Measurements from ENCODE around the gene RXRG. TPM values are rescaled to one million over a fixed set of nuclear protein-coding genes. Genes with fewer than 3 reads are reported as not detected.

RXRG gene
- total RNA-seq, 1 experiment from 2014 or later = not detected

DNA sequence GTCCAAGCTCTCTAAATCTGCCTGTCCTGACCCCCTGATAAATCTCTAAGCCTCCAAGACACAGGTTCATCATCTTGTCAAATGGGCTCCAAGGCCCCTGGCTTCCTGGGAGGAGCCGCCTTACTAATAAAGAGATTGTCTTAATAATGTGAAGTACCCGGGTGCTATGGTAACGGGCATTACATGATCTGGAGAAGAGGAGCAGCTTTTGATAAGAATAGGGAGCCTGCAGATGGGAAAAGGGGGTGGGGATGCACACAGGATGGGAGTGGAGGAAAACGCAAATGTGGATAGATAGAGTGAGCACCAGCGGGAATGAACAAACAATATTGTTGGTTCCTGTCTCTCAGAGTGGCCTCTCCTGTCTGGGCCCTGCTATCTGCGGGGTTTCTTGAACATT, 11.9 kb upstream of the RXRG start:
- no peak overlapping the region for H3K9ac ChIP-seq (ENCODE audit: extremely low read depth, insufficient read length, low read length)
- TF ChIP-seq, protein P1, sequence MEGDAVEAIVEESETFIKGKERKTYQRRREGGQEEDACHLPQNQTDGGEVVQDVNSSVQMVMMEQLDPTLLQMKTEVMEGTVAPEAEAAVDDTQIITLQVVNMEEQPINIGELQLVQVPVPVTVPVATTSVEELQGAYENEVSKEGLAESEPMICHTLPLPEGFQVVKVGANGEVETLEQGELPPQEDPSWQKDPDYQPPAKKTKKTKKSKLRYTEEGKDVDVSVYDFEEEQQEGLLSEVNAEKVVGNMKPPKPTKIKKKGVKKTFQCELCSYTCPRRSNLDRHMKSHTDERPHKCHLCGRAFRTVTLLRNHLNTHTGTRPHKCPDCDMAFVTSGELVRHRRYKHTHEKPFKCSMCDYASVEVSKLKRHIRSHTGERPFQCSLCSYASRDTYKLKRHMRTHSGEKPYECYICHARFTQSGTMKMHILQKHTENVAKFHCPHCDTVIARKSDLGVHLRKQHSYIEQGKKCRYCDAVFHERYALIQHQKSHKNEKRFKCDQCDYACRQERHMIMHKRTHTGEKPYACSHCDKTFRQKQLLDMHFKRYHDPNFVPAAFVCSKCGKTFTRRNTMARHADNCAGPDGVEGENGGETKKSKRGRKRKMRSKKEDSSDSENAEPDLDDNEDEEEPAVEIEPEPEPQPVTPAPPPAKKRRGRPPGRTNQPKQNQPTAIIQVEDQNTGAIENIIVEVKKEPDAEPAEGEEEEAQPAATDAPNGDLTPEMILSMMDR (conservative IDR thresholded peaks at IDR 0.05) = no peak
- H3K23me2 ChIP-seq (ENCODE audit: insufficient read length, low read depth, low read length, poor library complexity, severe bottlenecking) = no peaks in the 10 kb centered on the region
- no peak overlapping the region for H2BK12ac ChIP-seq (ENCODE audit: insufficient read length, low read depth, low read length)
- no peaks in the 10 kb centered on the region for H3K79me1 ChIP-seq (ENCODE audit: insufficient read depth, low read depth, low read length, poor library complexity, severe bottlenecking)
- H2AK5ac ChIP-seq (ENCODE audit: insufficient read length, low read length) = no peak overlapping the region
- Mint-ChIP-seq H3K36me3 (ENCODE audit: insufficient read depth in 1 of 3, low read depth in 3 of 3) (no peaks in the 10 kb centered on the region), H3K27ac (no peak overlapping the region), H3K9me3 (peaks cover 0 to 2% of the 10 kb centered on the region in 2 experiments; a peak in 2 of 5 replicates), H3K4me1 (no peaks in the 10 kb centered on the region; a peak in 1 of 4 replicates), H3K4me3 (no peak overlapping the region), H3K27me3 (ENCODE audit: low read depth) (peaks cover 15% of the 10 kb centered on the region)
- H4K8ac ChIP-seq (replicated peaks; ENCODE audit: insufficient read length, low read depth, low read length) = no peak overlapping the region
- no peaks in the 10 kb centered on the region for H4K20me1 ChIP-seq (ENCODE audit: control insufficient read depth, insufficient read depth, insufficient read length)
- H4K5ac ChIP-seq (ENCODE audit: insufficient read length, low read depth, low read length) = no peak overlapping the region
- H3K27me3 ChIP-seq (ENCODE audit: insufficient read depth, low read length) = no peaks in the 10 kb centered on the region
- no peak overlapping the region for H3K4ac ChIP-seq (ENCODE audit: low read depth, low read length)
- H3K9me3 ChIP-seq (ENCODE audit: control insufficient read depth, low read depth, low read length) = no peaks in the 10 kb centered on the region
- no peak overlapping the region for H3K27ac ChIP-seq (ENCODE audit: insufficient read length, low read depth, low read length)
- WGBS (ENCODE audit: extremely low coverage, insufficient read length, low lambda C conversion rate) = no CpG with 5 or more reads among the region's 6 CpGs
- no peak overlapping the region for H2BK20ac ChIP-seq (ENCODE audit: low read depth, low read length, poor library complexity, severe bottlenecking)
- no peaks in the 10 kb centered on the region for H3K4me1 ChIP-seq (ENCODE audit: insufficient read depth, low read length)
- no peak overlapping the region for H2BK120ac ChIP-seq (ENCODE audit: low read depth, low read length, poor library complexity, severe bottlenecking)
- H2AFZ ChIP-seq (ENCODE audit: low read length) = no peak overlapping the region
- DNase-seq = no peak
- H3T11ph ChIP-seq (ENCODE audit: low read length) = no peak overlapping the region
- no peak overlapping the region for H2BK5ac ChIP-seq (ENCODE audit: insufficient read length, low read length)
- H3K56ac ChIP-seq (ENCODE audit: insufficient read length, low read depth, low read length) = no peak overlapping the region
- H3K4me2 ChIP-seq (ENCODE audit: insufficient read depth, insufficient read length, low read length) = no peak overlapping the region
- no peak overlapping the region for H3K23ac ChIP-seq (ENCODE audit: insufficient read length, low read depth, low read length)
- no peaks in the 10 kb centered on the region for H3K79me2 ChIP-seq (ENCODE audit: insufficient read depth, low read length)
- no peak overlapping the region for H2BK15ac ChIP-seq (ENCODE audit: low read depth, low read length)
- no peak overlapping the region for H3K18ac ChIP-seq (ENCODE audit: insufficient read length, low read depth, low read length)
- H3K14ac ChIP-seq (ENCODE audit: insufficient read depth, low read length) = no peak overlapping the region
- H4K91ac ChIP-seq (ENCODE audit: insufficient read length, low read depth, low read length) = no peak overlapping the region

Data from H9 (cell line).